ENCODE data around the gene INPP4B.
A peak's percentile ranks its signal among the peaks of the same experiment; 100 is the strongest.

Gene INPP4B

DNA sequence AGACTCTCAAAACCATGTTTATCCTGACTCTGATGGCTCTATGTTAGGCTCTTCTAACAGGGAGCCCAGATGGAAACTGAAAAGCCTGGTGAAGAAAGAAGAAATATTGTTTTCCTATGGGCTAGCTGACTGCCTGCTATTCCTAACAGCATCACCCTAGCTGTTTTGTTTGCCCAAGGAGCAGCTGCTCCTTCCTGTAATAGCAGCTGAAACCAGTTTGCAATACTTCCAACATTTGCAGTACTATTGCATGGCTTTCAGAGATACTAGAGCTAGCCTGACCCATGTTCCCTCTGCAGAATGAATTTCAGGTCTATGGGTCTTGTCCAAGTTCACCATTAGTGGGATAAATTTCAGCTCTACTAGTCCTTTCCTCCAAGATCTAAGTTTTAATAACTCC lies 495.2 kb downstream of the INPP4B start:
- Histone ChIP-seq H2AK5ac (ENCODE audit: low read depth, low read length) (no peak overlapping the region), H3K9ac (ENCODE audit: low read depth, low read length, poor library complexity) (no peak overlapping the region), H3K4me2 (ENCODE audit: insufficient read depth, low read length, poor library complexity, severe bottlenecking) (no peak overlapping the region), H2BK120ac (ENCODE audit: low read depth, low read length) (no peak overlapping the region), H3K79me1 (ENCODE audit: low read depth, low read length) (no peaks in the 10 kb centered on the region), H2BK12ac (ENCODE audit: low read length) (no peak overlapping the region), H3K4me3 (ENCODE audit: low read length in 2 of 2) (no peak overlapping the region), H2AFZ (ENCODE audit: low read length) (peak overlapping the region; percentile 48), H3K4me1 (ENCODE audit: control insufficient read depth in 2 of 2, insufficient read depth in 1 of 2, low read depth in 1 of 2, low read length in 2 of 2) (peaks cover 6 to 11% of the 10 kb centered on the region in 2 donors), H3K9me3 (replicated peaks in 1 of 2; ENCODE audit: control insufficient read depth in 2 of 2, insufficient read depth in 1 of 2, low read depth in 1 of 2, low read length in 2 of 2) (peaks cover 0 to 2% of the 10 kb centered on the region in 2 donors), H3K27ac (replicated peaks; ENCODE audit: low read length) (no peak overlapping the region), H3K4ac (ENCODE audit: low read length) (no peak overlapping the region), H3K36me3 (replicated peaks in 1 of 2; ENCODE audit: control insufficient read depth in 2 of 2, insufficient read depth in 2 of 2, low read length in 2 of 2) (no peaks in the 10 kb centered on the region), H4K91ac (ENCODE audit: low read depth, low read length, poor library complexity) (no peak overlapping the region), H3K18ac (ENCODE audit: low read length) (no peak overlapping the region), H3K14ac (ENCODE audit: low read length) (no peak overlapping the region), H3K27me3 (ENCODE audit: control insufficient read depth in 3 of 3, insufficient read depth in 3 of 3, low read depth in 1 of 3, low read length in 3 of 3) (no peaks in the 10 kb centered on the region), H2BK5ac (ENCODE audit: low read length) (no peak overlapping the region), H3K23ac (ENCODE audit: low read depth, low read length, poor library complexity) (no peak overlapping the region), H2BK15ac (ENCODE audit: low read length) (no peak overlapping the region), H4K8ac (ENCODE audit: low read depth, low read length) (no peak overlapping the region)
- no peak for DNase-seq (ENCODE audit: low spot score)

DNA sequence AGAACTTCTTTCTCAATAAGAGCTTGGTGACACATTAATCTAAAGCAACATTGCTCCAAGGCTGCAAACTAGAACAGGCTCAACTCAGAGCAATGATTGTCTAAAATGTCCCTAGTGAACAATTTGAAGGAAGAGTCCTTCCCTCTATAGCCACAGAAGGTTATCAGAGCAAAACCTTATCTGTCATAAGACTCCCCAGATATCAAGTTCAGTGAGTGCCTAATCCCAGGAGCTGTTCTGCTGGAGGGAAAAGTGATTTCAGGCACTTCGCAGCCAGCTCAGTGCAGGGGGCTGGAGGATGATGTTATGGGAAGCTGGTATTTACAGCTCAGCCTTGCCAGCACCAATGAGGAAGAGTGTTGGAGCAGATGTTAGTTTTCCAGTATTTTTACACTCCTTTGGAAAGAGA lies 497.5 kb downstream of the INPP4B start:
- Histone ChIP-seq H3K4me2 (ENCODE audit: insufficient read depth, low read length, poor library complexity, severe bottlenecking) (no peak overlapping the region), H2BK120ac (ENCODE audit: low read depth, low read length) (no peak overlapping the region), H3K27me3 (ENCODE audit: control insufficient read depth in 3 of 3, insufficient read depth in 3 of 3, low read depth in 1 of 3, low read length in 3 of 3) (no peaks in the 10 kb centered on the region), H2AK5ac (ENCODE audit: low read depth, low read length) (no peak overlapping the region), H3K9me3 (replicated peaks in 1 of 2; ENCODE audit: control insufficient read depth in 2 of 2, insufficient read depth in 1 of 2, low read depth in 1 of 2, low read length in 2 of 2) (peaks cover 0 to 2% of the 10 kb centered on the region in 2 donors), H2BK12ac (ENCODE audit: low read length) (no peak overlapping the region), H3K18ac (ENCODE audit: low read length) (no peak overlapping the region), H4K8ac (ENCODE audit: low read depth, low read length) (no peak overlapping the region), H2BK15ac (ENCODE audit: low read length) (no peak overlapping the region), H3K36me3 (replicated peaks in 1 of 2; ENCODE audit: control insufficient read depth in 2 of 2, insufficient read depth in 2 of 2, low read length in 2 of 2) (no peaks in the 10 kb centered on the region), H3K9ac (ENCODE audit: low read depth, low read length, poor library complexity) (no peak overlapping the region), H4K91ac (ENCODE audit: low read depth, low read length, poor library complexity) (no peak overlapping the region), H3K23ac (ENCODE audit: low read depth, low read length, poor library complexity) (no peak overlapping the region), H3K4me1 (ENCODE audit: control insufficient read depth in 2 of 2, insufficient read depth in 1 of 2, low read depth in 1 of 2, low read length in 2 of 2) (peaks cover 6 to 11% of the 10 kb centered on the region in 2 donors), H3K27ac (replicated peaks; ENCODE audit: low read length) (no peak overlapping the region), H2BK5ac (ENCODE audit: low read length) (no peak overlapping the region), H2AFZ (ENCODE audit: low read length) (no peak overlapping the region), H3K79me1 (ENCODE audit: low read depth, low read length) (no peaks in the 10 kb centered on the region), H3K4me3 (ENCODE audit: low read length in 2 of 2) (no peak overlapping the region), H3K14ac (ENCODE audit: low read length) (no peak overlapping the region), H3K4ac (ENCODE audit: low read length) (no peak overlapping the region)
- no CpG with 5 or more reads among the region's 1 CpG for WGBS, 2 donors (ENCODE audit: extremely low coverage in 2 of 2, insufficient read length in 2 of 2, insufficient replicate concordance in 1 of 2)
- DNase-seq (ENCODE audit: low spot score), result no peak

DNA sequence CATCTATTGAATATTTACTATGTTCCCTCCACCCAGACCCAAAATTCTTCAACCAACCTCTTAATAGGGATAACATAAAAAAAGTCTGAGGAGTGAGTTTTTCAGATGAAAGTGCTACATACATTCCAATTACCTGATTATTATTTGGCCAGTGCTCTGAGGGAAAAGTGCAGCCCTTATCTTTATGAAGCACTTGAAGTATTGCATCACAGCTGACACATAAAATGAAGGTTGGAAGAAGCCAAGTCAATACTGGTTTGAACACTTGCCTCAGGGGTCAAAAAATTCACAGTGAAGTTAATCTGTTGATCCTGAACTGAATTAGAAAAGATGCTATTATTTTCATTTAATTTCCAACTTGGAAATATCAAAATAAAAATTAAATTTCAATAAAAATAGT lies 498.9 kb downstream of the INPP4B start:
- H3K27me3 ChIP-seq (ENCODE audit: control insufficient read depth in 3 of 3, insufficient read depth in 3 of 3, low read depth in 1 of 3, low read length in 3 of 3), result no peaks in the 10 kb centered on the region
- H2BK12ac ChIP-seq (ENCODE audit: low read length), result no peak overlapping the region
- H3K4me1 ChIP-seq (ENCODE audit: control insufficient read depth in 2 of 2, insufficient read depth in 1 of 2, low read depth in 1 of 2, low read length in 2 of 2), result peaks cover 6 to 11% of the 10 kb centered on the region in 2 donors
- no peak overlapping the region for H2AK5ac ChIP-seq (ENCODE audit: low read depth, low read length)
- no peak overlapping the region for H3K18ac ChIP-seq (ENCODE audit: low read length)
- no peak overlapping the region for H2BK15ac ChIP-seq (ENCODE audit: low read length)
- H3K79me1 ChIP-seq (ENCODE audit: low read depth, low read length), result no peaks in the 10 kb centered on the region
- no peak overlapping the region for H2AFZ ChIP-seq (ENCODE audit: low read length)
- no peak overlapping the region for H3K9ac ChIP-seq (ENCODE audit: low read depth, low read length, poor library complexity)
- no peak overlapping the region for H3K14ac ChIP-seq (ENCODE audit: low read length)
- no peak overlapping the region for H2BK5ac ChIP-seq (ENCODE audit: low read length)
- DNase-seq (ENCODE audit: low spot score), result no peak
- H2BK120ac ChIP-seq (ENCODE audit: low read depth, low read length), result no peak overlapping the region
- no peaks in the 10 kb centered on the region for H3K36me3 ChIP-seq (replicated peaks in 1 of 2; ENCODE audit: control insufficient read depth in 2 of 2, insufficient read depth in 2 of 2, low read length in 2 of 2)
- no peak overlapping the region for H3K27ac ChIP-seq (replicated peaks; ENCODE audit: low read length)
- no peak overlapping the region for H4K8ac ChIP-seq (ENCODE audit: low read depth, low read length)
- no peak overlapping the region for H3K23ac ChIP-seq (ENCODE audit: low read depth, low read length, poor library complexity)
- no peak overlapping the region for H3K4me2 ChIP-seq (ENCODE audit: insufficient read depth, low read length, poor library complexity, severe bottlenecking)
- peaks cover 0 to 2% of the 10 kb centered on the region in 2 donors for H3K9me3 ChIP-seq (replicated peaks in 1 of 2; ENCODE audit: control insufficient read depth in 2 of 2, insufficient read depth in 1 of 2, low read depth in 1 of 2, low read length in 2 of 2)
- no peak overlapping the region for H3K4ac ChIP-seq (ENCODE audit: low read length)
- no peak overlapping the region for H4K91ac ChIP-seq (ENCODE audit: low read depth, low read length, poor library complexity)
- H3K4me3 ChIP-seq (ENCODE audit: low read length in 2 of 2), result no peak overlapping the region

DNA sequence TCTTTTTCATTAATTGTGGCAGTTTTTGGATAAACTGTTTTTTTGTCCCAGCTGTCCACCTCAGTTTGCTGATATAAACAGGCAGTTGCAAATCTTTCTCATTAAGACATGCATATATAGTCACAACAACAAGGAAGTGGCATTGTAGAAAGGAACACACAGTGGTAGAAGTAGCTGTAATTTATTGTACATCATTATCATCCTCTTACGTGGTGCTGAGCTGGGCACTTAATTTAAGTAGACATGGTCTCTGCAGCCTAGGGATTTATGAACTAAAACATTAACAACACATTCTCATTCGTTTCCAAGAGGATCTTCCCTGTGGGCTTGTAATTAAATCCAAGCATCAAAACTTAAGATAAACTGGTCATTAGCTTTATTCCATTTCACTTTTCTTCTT lies 500.2 kb downstream of the INPP4B start:
- Histone ChIP-seq H3K9me3 (replicated peaks in 1 of 2; ENCODE audit: control insufficient read depth in 2 of 2, insufficient read depth in 1 of 2, low read depth in 1 of 2, low read length in 2 of 2) (peaks cover 0 to 2% of the 10 kb centered on the region in 2 donors), H4K8ac (ENCODE audit: low read depth, low read length) (no peak overlapping the region), H3K14ac (ENCODE audit: low read length) (no peak overlapping the region), H3K27me3 (ENCODE audit: control insufficient read depth in 3 of 3, insufficient read depth in 3 of 3, low read depth in 1 of 3, low read length in 3 of 3) (no peaks in the 10 kb centered on the region), H3K4ac (ENCODE audit: low read length) (no peak overlapping the region), H3K4me3 (ENCODE audit: low read length in 2 of 2) (no peak overlapping the region), H2BK12ac (ENCODE audit: low read length) (no peak overlapping the region), H2AK5ac (ENCODE audit: low read depth, low read length) (no peak overlapping the region), H3K18ac (ENCODE audit: low read length) (no peak overlapping the region), H3K9ac (ENCODE audit: low read depth, low read length, poor library complexity) (no peak overlapping the region), H3K4me2 (ENCODE audit: insufficient read depth, low read length, poor library complexity, severe bottlenecking) (no peak overlapping the region), H2AFZ (ENCODE audit: low read length) (no peak overlapping the region), H3K23ac (ENCODE audit: low read depth, low read length, poor library complexity) (no peak overlapping the region), H3K27ac (replicated peaks; ENCODE audit: low read length) (no peak overlapping the region), H3K36me3 (replicated peaks in 1 of 2; ENCODE audit: control insufficient read depth in 2 of 2, insufficient read depth in 2 of 2, low read length in 2 of 2) (no peaks in the 10 kb centered on the region), H3K4me1 (ENCODE audit: control insufficient read depth in 2 of 2, insufficient read depth in 1 of 2, low read depth in 1 of 2, low read length in 2 of 2) (peaks cover under 1 to 5% of the 10 kb centered on the region in 2 donors), H2BK5ac (ENCODE audit: low read length) (no peak overlapping the region), H4K91ac (ENCODE audit: low read depth, low read length, poor library complexity) (no peak overlapping the region), H2BK15ac (ENCODE audit: low read length) (no peak overlapping the region), H3K79me1 (ENCODE audit: low read depth, low read length) (no peaks in the 10 kb centered on the region), H2BK120ac (ENCODE audit: low read depth, low read length) (no peak overlapping the region)
- no CpG with 5 or more reads among the region's 2 CpGs for WGBS, 2 donors (ENCODE audit: extremely low coverage in 2 of 2, insufficient read length in 2 of 2, insufficient replicate concordance in 1 of 2)
- no peak for DNase-seq (ENCODE audit: low spot score)
